DND-41 (cell line): Measurements from ENCODE around the gene PTPRK.

ENCODE experiments used
- EZH2 ChIP-seq: IDR thresholded peaks from 3 replicates; pipeline ENCODE4 v1.6.1; 2012; ENCODE audit warnings: borderline replicate concordance, low read depth, mild to moderate bottlenecking, moderate library complexity, low read length, inconsistent platforms; ENCODE audit not compliant: severe bottlenecking
- TF ChIP-seq, protein P1 (sequence below): IDR thresholded peaks from 2 replicates; pipeline ENCODE4 v1.5.1; 2012; ENCODE audit warnings: borderline replicate concordance, low read length, moderate library complexity, mild to moderate bottlenecking; ENCODE audit not compliant: poor library complexity, severe bottlenecking; ENCODE audit errors: extremely low read depth

DNA sequence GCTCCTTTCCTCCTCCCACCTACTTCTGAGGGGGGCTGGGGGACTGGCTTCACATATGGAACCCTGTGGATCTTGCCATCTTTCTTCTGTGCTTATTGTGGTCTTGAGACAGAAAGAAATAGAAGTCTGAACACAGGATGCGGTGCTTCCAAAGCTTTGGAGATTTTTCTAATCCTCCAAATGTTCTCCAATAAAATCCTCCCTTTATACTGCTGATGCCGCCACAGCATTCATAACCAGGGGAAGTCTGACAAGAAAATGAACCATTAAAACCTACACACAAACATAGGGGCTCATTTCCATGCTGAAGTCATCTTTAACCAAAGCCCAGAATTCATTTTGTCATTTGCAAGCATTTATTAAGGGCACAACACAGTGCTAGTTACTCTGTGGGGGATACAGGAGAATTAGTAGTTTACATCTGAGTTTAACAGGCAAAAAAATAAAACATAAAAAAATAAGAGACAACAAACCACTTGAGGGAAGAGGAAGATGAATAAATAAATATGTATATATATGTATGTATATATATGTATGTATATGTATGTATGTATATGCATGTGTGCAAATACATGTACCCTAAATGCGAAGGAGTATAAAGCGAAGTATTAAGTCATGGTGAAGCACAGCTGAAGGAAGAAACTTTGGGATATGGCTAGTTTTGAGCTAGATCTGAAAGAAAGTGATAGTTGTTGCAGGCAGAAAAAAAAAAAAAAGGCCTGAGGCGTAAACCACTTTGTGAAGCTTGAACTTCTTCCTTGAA is 5.9 kb upstream of the PTPRK start:
- TF ChIP-seq, protein P1, sequence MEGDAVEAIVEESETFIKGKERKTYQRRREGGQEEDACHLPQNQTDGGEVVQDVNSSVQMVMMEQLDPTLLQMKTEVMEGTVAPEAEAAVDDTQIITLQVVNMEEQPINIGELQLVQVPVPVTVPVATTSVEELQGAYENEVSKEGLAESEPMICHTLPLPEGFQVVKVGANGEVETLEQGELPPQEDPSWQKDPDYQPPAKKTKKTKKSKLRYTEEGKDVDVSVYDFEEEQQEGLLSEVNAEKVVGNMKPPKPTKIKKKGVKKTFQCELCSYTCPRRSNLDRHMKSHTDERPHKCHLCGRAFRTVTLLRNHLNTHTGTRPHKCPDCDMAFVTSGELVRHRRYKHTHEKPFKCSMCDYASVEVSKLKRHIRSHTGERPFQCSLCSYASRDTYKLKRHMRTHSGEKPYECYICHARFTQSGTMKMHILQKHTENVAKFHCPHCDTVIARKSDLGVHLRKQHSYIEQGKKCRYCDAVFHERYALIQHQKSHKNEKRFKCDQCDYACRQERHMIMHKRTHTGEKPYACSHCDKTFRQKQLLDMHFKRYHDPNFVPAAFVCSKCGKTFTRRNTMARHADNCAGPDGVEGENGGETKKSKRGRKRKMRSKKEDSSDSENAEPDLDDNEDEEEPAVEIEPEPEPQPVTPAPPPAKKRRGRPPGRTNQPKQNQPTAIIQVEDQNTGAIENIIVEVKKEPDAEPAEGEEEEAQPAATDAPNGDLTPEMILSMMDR = no peak
- TF ChIP-seq EZH2 = no peak
